ENCODE results near the gene PIP5KL1. TPM values are rescaled to one million over a fixed set of nuclear protein-coding genes. Genes with fewer than 3 reads are reported as not detected.

PIP5KL1 gene
- polyA plus RNA-seq, 3 donors from 2014 or later, result 0.14 to 0.18 TPM; not detected in 1

DNA sequence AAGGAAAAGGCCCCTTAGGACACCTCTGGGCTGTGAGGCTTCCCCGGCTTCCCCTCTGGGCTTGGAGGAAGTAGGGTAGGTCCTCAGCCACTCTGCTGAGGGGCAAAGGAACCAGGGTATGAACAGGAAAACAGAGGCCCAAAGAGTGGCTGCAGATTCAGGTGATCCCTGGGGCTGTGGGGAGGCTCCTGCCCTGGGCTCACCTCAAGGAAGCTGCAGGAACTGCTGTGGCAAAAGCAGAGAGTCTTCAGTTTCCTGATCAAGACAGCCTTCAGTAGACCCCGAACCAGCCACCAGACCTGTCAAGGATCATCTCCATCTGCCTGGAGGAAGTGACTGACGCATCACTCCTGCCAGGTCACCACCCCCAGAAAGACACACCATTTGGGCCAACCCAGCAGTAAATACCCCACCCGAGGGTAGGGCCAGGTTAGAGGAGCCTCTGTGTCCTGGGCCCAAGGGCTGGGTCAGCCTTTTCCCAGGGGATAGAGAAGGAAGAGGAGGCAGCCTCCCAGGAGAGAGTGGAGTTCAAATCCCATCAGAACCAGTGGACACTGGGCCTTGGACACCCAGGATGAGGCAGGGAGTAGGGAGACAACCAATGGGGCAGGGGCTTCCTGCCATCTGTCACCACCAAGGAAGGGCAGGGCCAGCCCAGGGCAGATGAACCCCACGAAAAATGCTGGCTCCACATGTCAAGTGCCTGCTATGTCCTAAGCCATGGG lies 25.4 kb downstream of the PIP5KL1 start:
- peak; percentile 76 to 77 (median 76) for DNase-seq
- Mint-ChIP-seq H3K4me3 (peak overlapping the region; percentile 92 to 100 (median 94)), H3K27me3 (ENCODE audit: low read depth in 3 of 3) (peaks cover 20 to 27% (median 27%) of the 10 kb centered on the region in 3 donors), H3K4me1 (peaks cover 57 to 62% of the 10 kb centered on the region in 2 donors), H3K36me3 (peaks cover 0 to 3% (median 0%) of the 10 kb centered on the region in 3 donors), H3K9me3 (no peaks in the 10 kb centered on the region), H3K27ac (peak overlapping the region; percentile 99 to 100 (median 100))

DNA sequence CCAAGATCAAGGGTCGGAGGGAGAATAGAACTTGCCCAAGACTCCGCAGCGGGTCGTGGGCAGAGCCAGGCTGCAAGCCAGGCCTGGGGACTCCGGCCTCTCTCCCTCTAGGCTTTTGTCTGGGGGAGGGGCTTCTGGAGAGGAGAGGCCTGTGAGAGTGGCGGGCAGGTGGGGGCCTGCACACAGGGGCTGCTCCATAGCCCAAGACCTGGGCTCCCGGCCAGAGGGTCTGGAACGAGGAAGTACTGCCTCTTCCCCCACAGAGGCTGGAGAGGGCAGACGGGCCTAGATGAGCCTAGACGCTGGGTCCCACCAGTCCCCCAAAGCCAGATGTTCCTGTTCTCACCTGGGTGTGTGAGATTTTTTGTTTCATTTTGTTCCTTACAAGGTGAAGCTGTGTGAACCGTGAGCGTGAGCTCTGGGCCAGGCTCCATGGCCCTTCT lies 26.0 kb downstream of the PIP5KL1 start:
- H3K4me1 Mint-ChIP-seq, result peaks cover 62 to 63% of the 10 kb centered on the region in 2 donors
- no peaks in the 10 kb centered on the region for H3K9me3 Mint-ChIP-seq
- peaks cover 23 to 27% (median 27%) of the 10 kb centered on the region in 3 donors for H3K27me3 Mint-ChIP-seq (ENCODE audit: low read depth in 3 of 3)
- peak overlapping the region; percentile 99 to 100 (median 100) for H3K27ac Mint-ChIP-seq
- peak overlapping the region; percentile 92 to 100 (median 94) for H3K4me3 Mint-ChIP-seq
- peaks cover 0 to 3% (median 0%) of the 10 kb centered on the region in 3 donors for H3K36me3 Mint-ChIP-seq
- no peak for DNase-seq

DNA sequence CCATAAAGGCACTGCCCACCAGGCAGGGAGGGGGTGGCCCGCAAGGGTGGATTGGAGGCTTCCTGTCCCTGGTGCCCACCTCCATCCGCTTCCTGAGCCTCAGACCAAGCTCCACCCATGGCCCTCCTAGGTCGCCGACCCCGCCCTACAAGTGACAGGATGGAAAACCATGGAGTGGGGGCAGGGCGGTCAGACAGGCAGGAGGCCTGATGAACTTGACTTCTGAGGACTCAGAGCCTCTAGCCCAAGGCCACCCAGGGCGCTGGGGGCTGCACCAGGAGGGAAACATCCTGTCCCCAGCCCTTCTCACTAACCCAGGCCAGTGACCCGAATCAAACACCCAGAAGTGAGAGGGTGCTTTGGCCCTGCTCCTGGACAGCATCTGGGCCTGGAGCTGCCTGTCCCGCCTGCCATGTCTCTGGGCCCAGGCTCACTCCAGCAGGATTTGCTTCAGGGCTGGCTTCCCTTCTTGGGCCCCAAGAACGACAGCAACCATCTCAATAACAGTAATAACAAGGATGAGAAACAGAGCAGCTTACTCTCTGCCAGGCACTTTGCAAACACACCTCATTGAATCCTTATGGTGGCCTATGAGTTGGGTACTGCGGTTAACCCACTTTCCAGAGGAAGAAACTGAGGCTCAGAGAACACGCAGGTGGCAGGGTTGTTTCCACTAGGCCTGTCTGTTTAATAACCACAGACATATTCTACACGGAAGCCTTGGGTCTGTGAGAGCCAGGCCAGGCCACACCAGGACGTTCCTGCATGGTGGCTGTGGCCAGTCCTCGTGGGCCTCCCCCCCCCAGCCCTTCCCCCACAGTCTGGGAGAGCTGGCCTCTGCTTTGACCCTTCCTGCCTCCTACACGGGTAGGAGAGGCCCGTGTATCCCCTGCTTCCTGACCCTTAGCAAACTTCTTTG lies 26.8 kb downstream of the PIP5KL1 start:
- peak; percentile 70 to 75 (median 72) for DNase-seq
- no peaks in the 10 kb centered on the region for H3K9me3 Mint-ChIP-seq
- H3K4me1 Mint-ChIP-seq, result peaks cover 62 to 63% of the 10 kb centered on the region in 2 donors
- peak overlapping the region; percentile 99 to 100 (median 100) for H3K27ac Mint-ChIP-seq
- peaks cover 23 to 27% (median 27%) of the 10 kb centered on the region in 3 donors for H3K27me3 Mint-ChIP-seq (ENCODE audit: low read depth in 3 of 3)
- H3K4me3 Mint-ChIP-seq, result peak overlapping the region; percentile 92 to 100 (median 94)
- H3K36me3 Mint-ChIP-seq, result peaks cover 0 to 3% (median 0%) of the 10 kb centered on the region in 3 donors

DNA sequence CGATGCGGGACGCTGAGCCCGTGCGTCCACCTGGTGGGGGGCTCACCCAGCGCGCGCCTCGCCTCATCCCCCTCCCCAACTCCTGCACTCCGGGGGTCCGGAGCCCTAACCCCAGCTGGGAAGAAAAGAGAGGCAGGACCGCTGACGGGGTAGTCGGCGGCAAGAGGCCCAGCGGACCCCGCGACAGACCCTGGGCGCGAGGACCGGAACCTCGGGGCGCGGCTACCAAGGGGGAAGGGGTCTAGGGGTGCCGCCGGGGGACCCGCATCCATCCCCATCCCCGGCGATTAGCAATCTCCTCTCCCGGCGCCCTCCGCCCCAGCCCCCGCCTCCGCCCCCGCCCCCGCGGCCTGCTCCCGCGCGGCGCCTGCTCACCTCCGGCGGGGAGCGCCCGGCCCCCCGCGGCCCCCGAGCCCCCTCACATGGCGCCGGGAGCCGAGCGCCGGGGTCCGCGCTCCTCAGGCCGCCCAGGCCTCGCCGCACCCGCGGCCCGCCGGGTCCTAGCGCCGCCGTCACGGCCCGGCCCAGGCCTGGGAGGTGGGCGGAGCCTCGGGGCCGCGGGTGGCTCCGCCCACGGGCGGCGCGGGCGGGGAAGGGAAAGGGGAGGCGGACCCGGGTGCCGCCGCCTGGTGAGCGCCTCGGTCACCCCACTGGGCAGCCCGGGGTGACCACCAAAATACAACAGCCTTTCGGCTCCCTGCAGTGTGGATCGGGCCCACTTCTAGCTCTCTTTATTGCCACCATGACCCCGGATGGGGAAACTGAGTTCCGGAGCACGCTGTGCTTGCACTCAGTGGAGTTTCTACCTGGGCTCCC lies 31.2 kb downstream of the PIP5KL1 start, which contains the start of gene ST6GALNAC6:
TSS of gene ST6GALNAC6 (minus strand) at position 476 of the 816 bp plus-strand sequence. CDS start 1,622 bp downstream, outside the sequence.
- peaks cover 64 to 66% of the 10 kb centered on the region in 2 donors for H3K4me1 Mint-ChIP-seq
- DNase-seq, result peak; percentile 72 to 75 (median 72)
- peak within 1 kb of the TSS; percentile 66 to 90 (median 88) for H3K27ac Mint-ChIP-seq
- peaks cover 14 to 22% (median 17%) of the 10 kb centered on the region in 3 donors for H3K36me3 Mint-ChIP-seq
- H3K9me3 Mint-ChIP-seq, result no peaks in the 10 kb centered on the region
- peaks cover 6 to 12% (median 10%) of the 10 kb centered on the region in 3 donors for H3K27me3 Mint-ChIP-seq (ENCODE audit: low read depth in 3 of 3)
- peak within 1 kb of the TSS; percentile 83 to 89 (median 87) for H3K4me3 Mint-ChIP-seq

DNA sequence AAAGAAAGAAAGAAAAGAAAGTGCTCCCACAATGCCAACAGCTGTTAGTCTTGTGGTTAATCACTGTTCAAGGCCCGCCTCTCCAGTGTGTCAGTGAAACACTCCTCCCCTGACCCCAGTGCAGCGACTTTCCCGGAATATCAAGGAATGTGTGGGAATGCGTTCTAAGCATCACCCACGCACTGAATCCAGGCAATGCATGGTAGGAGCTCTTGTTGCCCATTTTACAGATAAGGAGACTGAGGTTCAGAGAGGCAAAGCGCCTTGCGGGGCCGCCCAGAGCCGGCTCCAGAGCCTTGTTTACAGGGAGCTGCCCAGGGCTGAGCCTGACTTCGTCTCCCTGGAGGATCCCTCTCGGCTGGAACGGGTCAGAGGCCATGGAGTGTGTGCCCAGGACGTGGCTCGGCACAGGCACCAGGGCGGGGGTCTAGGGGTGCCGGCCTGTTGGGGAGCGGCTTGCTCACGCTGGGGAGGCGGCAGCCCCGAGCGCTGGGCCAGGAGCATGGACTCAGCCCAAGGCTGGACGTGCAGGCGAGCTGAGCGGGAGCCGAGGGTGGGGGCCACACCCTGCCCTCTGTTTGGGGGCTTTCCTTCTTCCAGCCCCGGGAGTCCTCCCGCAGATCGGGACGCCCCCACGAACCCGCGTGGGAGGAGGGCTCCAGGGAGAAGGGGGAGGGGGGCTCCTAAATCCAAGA lies 32.0 kb downstream of the PIP5KL1 start:
- no peaks in the 10 kb centered on the region for H3K9me3 Mint-ChIP-seq
- peak overlapping the region; percentile 57 to 90 (median 88) for H3K27ac Mint-ChIP-seq
- DNase-seq, result no peak
- H3K4me1 Mint-ChIP-seq, result peaks cover 59 to 66% of the 10 kb centered on the region in 2 donors
- peaks cover 21 to 30% (median 24%) of the 10 kb centered on the region in 3 donors for H3K36me3 Mint-ChIP-seq
- H3K4me3 Mint-ChIP-seq, result peak overlapping the region; percentile 83 to 89 (median 87)
- H3K27me3 Mint-ChIP-seq (ENCODE audit: low read depth in 3 of 3), result peaks cover 3 to 7% (median 3%) of the 10 kb centered on the region in 3 donors

DNA sequence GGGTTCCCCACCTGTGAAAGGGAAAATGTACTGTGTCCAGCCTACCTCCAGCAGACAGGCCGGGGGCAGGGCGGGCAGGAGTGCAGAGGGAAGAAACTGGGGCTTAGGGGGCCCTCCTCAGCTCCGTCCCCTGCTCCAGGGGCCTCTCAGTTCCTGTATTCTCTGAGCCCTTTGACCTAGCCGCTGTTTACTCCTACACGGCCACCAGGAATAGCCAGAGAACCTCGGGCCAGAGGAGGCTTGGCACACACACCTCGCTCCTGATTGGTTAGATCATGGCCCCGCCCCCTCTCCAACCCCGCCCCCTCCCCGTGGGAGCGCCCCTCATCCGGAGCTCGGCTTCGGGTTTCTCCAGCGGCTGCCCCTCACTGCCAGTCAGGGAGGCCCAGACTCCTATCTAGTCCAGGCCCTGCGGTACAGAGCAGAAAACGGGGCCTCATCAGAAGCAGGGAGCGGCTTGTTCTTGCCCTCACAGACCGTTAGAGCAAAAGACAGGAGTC lies 33.3 kb downstream of the PIP5KL1 start:
- Mint-ChIP-seq H3K9me3 (peaks cover 0 to 2% (median 0%) of the 10 kb centered on the region in 6 donors), H3K27me3 (ENCODE audit: low read depth in 3 of 3) (peaks cover 0 to 2% (median 1%) of the 10 kb centered on the region in 3 donors), H3K4me3 (peak overlapping the region; percentile 62 to 71 (median 65)), H3K27ac (peak overlapping the region in 5 of 6 donors; percentile 40 to 76 (median 66)), H3K36me3 (peaks cover 34 to 43% (median 38%) of the 10 kb centered on the region in 3 donors), H3K4me1 (peaks cover 53 to 68% of the 10 kb centered on the region in 2 donors)
- peak in 2 of 3 donors; percentile 28 to 34 for DNase-seq

DNA sequence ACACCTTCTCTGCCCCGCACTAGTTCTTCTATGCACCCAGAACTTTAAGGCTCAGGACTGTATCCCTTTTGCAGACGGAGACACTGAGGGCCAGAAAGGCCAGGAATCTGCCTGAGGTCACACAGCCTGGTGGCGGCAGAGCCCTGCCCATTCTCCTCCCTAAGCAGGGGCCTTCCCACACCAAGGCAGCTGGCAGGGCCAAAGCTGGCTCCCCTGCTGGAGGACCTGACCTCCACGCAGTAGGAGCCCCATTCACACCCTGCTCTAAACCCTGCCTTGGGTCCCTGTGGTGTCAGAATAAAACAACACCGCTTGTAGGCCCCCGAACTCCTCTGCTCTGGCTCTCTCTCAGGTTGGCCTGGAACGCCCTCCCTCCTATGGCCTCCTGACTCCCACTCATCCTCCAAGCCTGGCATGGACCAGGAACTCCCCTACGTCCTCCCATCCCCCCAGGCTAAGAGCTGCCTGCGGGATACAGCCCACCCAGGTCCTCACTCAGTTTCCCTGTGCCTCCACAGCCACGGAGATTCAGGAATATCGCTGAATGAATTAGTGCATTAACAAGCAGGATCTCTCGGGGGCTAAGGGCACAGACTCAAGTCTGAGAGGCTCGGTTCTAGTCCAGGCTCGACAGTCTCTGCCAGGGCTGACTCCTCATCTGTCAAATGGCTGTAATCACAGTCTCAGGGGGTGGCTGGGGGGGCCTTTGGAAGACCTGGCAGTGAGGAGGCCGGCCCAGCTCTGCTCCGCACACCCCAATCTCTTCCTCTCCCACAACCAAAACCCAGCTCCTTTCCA lies 34.0 kb downstream of the PIP5KL1 start:
- H3K9me3 Mint-ChIP-seq, result peaks cover 0 to 2% (median 0%) of the 10 kb centered on the region in 6 donors
- peaks cover 0 to 2% (median 1%) of the 10 kb centered on the region in 3 donors for H3K27me3 Mint-ChIP-seq (ENCODE audit: low read depth in 3 of 3)
- H3K36me3 Mint-ChIP-seq, result peaks cover 34 to 45% (median 39%) of the 10 kb centered on the region in 3 donors
- H3K4me1 Mint-ChIP-seq, result peaks cover 49 to 64% of the 10 kb centered on the region in 2 donors
- peak overlapping the region; percentile 44 to 81 (median 60) for H3K27ac Mint-ChIP-seq
- DNase-seq, result no peak
- H3K4me3 Mint-ChIP-seq, result peak overlapping the region in 3 of 5 donors; percentile 27 to 30 (median 30)

DNA sequence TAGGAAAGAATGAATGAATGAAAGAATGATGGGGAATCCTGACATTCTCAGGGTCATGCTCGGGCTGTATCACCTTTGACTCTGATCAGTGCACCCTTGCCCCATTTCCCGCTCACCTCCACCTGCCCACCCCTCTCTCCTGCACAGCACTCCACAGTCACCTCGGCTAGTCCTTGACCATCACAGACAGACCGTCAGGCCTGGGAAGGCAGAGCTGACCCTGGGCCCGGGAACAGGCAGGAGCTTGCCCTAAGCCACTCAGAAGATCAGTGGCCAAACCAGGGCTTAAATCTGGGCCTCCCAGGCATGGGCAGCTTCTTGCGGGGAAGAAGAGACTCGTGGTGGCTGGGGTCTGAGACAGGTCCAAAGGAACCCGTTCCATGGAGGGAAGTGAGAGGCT lies 34.8 kb downstream of the PIP5KL1 start:
- peaks cover 37 to 50% (median 42%) of the 10 kb centered on the region in 3 donors for H3K36me3 Mint-ChIP-seq
- H3K4me3 Mint-ChIP-seq, result peak overlapping the region in 1 of 5 donors; percentile 24
- H3K4me1 Mint-ChIP-seq, result peaks cover 45 to 64% of the 10 kb centered on the region in 2 donors
- peaks cover 0 to 3% (median 0%) of the 10 kb centered on the region in 6 donors for H3K9me3 Mint-ChIP-seq
- peak overlapping the region in 5 of 6 donors; percentile 46 to 81 (median 55) for H3K27ac Mint-ChIP-seq
- DNase-seq, result no peak
- H3K27me3 Mint-ChIP-seq (ENCODE audit: low read depth in 3 of 3), result peaks cover 0 to 2% (median 1%) of the 10 kb centered on the region in 3 donors

DNA sequence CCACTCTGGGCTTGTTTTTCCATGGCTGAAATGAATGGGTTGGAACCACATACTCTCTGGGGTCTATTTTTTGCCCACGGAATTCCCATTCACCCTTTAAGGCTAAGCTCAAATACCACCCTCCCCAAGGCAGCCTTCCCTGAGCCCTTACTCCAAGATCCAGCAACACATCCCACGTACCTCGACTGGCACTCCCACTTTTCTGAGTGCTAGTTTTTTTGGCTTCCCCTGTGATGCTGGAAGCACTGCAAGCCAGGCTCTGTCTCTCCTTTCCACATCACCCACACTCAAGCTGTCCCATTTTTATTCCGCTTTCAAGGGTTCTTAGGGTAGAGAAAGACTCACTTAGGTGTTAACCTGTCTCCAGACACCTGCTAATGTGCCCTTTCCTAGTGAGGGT lies 37.2 kb downstream of the PIP5KL1 start:
- peaks cover 41 to 59% of the 10 kb centered on the region in 2 donors for H3K4me1 Mint-ChIP-seq
- no peak overlapping the region for H3K4me3 Mint-ChIP-seq

DNA sequence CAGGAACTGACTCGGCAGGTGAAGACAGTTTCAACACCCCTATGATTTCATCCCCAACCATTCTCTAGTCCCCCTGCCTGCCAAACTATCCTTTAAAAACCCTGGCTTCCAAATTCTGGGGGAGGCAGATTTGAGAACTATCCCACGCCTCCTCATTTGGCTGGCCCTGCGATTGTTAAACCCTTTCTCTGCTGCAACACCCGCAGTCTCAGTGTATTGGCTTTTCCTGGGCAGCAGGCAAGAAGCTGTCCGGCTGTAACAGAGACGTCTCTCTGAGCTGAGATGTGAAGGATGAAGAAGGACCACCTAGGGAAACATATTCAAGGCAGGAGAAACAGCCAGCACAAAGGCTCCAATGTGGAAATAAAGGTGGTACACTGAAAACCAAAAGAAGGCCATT lies 37.7 kb downstream of the PIP5KL1 start:
- DNase-seq, result no peak
- Mint-ChIP-seq H3K36me3 (peaks cover 39 to 59% (median 47%) of the 10 kb centered on the region in 3 donors), H3K27ac (peak overlapping the region; percentile 13 to 74 (median 66)), H3K4me1 (peaks cover 38 to 54% of the 10 kb centered on the region in 2 donors), H3K9me3 (peaks cover 0 to 3% (median 0%) of the 10 kb centered on the region in 6 donors), H3K4me3 (no peak overlapping the region), H3K27me3 (ENCODE audit: low read depth in 3 of 3) (peaks cover 0 to 1% (median 0%) of the 10 kb centered on the region in 3 donors)

More for the DNA sequence above, 37.2 kb downstream of the PIP5KL1 start:
- no peak for DNase-seq
- H3K27ac Mint-ChIP-seq, result peak overlapping the region in 1 of 6 donors; percentile 13
- H3K9me3 Mint-ChIP-seq, result peaks cover 0 to 3% (median 0%) of the 10 kb centered on the region in 6 donors
- H3K27me3 Mint-ChIP-seq (ENCODE audit: low read depth in 3 of 3), result peaks cover 0 to 1% (median 0%) of the 10 kb centered on the region in 3 donors
- H3K36me3 Mint-ChIP-seq, result peaks cover 37 to 59% (median 47%) of the 10 kb centered on the region in 3 donors

DNA sequence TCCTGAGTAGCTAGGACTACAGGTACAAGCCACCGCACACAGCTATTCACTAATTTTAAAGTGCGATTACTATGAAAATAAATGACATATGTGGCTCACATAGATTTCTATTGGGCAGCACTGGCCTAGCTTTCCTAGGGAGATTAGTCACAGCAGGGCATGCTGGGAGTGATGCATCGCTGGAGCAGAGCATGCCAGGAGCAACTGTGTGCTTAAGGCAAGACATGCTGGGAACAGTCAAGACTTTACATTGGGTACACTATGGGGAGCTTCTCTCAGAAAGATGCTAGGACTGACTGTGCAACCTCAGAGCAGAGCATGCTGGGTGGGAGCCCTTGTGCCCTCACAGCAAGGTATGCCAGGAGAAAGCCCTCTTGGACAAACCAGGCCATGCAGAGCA lies 40.5 kb downstream of the PIP5KL1 start:
- DNase-seq, result no peak
- H3K4me3 Mint-ChIP-seq, result no peak overlapping the region
- H3K4me1 Mint-ChIP-seq, result peaks cover 20 to 31% of the 10 kb centered on the region in 2 donors
- peaks cover 0 to 1% (median 0%) of the 10 kb centered on the region in 3 donors for H3K27me3 Mint-ChIP-seq (ENCODE audit: low read depth in 3 of 3)
- H3K27ac Mint-ChIP-seq, result peak overlapping the region in 1 of 6 donors; percentile 17
- peaks cover 35 to 50% (median 36%) of the 10 kb centered on the region in 3 donors for H3K36me3 Mint-ChIP-seq
- peaks cover 0 to 3% (median 0%) of the 10 kb centered on the region in 6 donors for H3K9me3 Mint-ChIP-seq

Measured in immature natural killer cell (primary cell).